WTC11 (cell line): ENCODE results near the gene ABR.

Experiments
- AFF4 ChIP-seq: sonication (generic); formaldehyde crosslinking; IDR thresholded peaks from 2 replicates; pipeline ENCODE4 v1.8.1; 2023; ENCODE audit warnings: mild to moderate bottlenecking, missing genetic modification reagents, borderline replicate concordance
- CTCF ChIP-seq: fragments of 200-600 bp; IDR thresholded peaks from 2 replicates; pipeline ENCODE4 v1.8.0; 2022; ENCODE audit warnings: antibody characterized with exemption
- HMGXB4 ChIP-seq: sonication (generic); formaldehyde crosslinking; IDR thresholded peaks from 2 replicates; pipeline ENCODE4 v1.8.1; 2023; ENCODE audit warnings: mild to moderate bottlenecking, moderate library complexity, missing genetic modification reagents
- MAX ChIP-seq: sonication (generic); formaldehyde crosslinking; IDR thresholded peaks from 2 replicates; pipeline ENCODE4 v1.8.0; 2022; ENCODE audit warnings: mild to moderate bottlenecking, missing genetic modification reagents
- NFYB ChIP-seq: sonication (generic); formaldehyde crosslinking; conservative IDR thresholded peaks from 2 replicates; pipeline ENCODE4 v1.8.0; 2022; ENCODE audit warnings: low read depth, missing genetic modification reagents
- SMAD3 ChIP-seq: sonication (generic); formaldehyde crosslinking; IDR thresholded peaks from 2 replicates; pipeline ENCODE4 v1.8.0; 2022; ENCODE audit warnings: missing genetic modification reagents, mild to moderate bottlenecking, borderline replicate concordance
- SMAD4 ChIP-seq: sonication (generic); formaldehyde crosslinking; IDR thresholded peaks from 2 replicates; pipeline ENCODE4 v1.8.0; 2022; ENCODE audit warnings: mild to moderate bottlenecking, missing genetic modification reagents
- SP1 ChIP-seq: sonication (generic); formaldehyde crosslinking; conservative IDR thresholded peaks from 2 replicates; pipeline ENCODE4 v1.8.1; 2022; ENCODE audit warnings: missing genetic modification reagents
- USF2 ChIP-seq: sonication (generic); formaldehyde crosslinking; IDR thresholded peaks from 2 replicates; pipeline ENCODE4 v1.8.1; 2023; ENCODE audit warnings: mild to moderate bottlenecking, missing genetic modification reagents, moderate library complexity
- ZBTB43 ChIP-seq: sonication (generic); formaldehyde crosslinking; IDR thresholded peaks from 2 replicates; pipeline ENCODE4 v1.8.1; 2023; ENCODE audit warnings: mild to moderate bottlenecking, missing genetic modification reagents

GRCh38 chr17:1043601-1044251 is 136.1 kb downstream of the ABR start:
- TF ChIP-seq USF2 (CRISPR knock-in tag) = no peak
- no peak for TF ChIP-seq CTCF
- no peak for TF ChIP-seq MAX (CRISPR knock-in tag)
- TF ChIP-seq AFF4 (CRISPR knock-in tag) = no peak
- TF ChIP-seq NFYB (CRISPR knock-in tag) = no peak
- no peak for TF ChIP-seq SP1
- TF ChIP-seq ZBTB43 (CRISPR knock-in tag) = no peak
- TF ChIP-seq SMAD3 (CRISPR knock-in tag) = no peak
- TF ChIP-seq HMGXB4 (CRISPR knock-in tag) = no peak
- TF ChIP-seq SMAD4 (CRISPR knock-in tag) = no peak
